ENCODE measurements around the gene ACOT11. TPM values are rescaled to one million over a fixed set of nuclear protein-coding genes. Genes with fewer than 3 reads are reported as not detected.

ACOT11 gene
- total RNA-seq, 1 experiment from 2014 or later = 4.2 TPM

GRCh38 chr1:54551891-54552290, 3.9 kb downstream of the ACOT11 start:
- TF ChIP-seq SMAD3 (CRISPR knock-in tag; IDR thresholded peaks at IDR 0.05; ENCODE audit: borderline replicate concordance) (no peak), CTCF (IDR thresholded peaks at IDR 0.05) (no peak), ESRRA (CRISPR knock-in tag; IDR thresholded peaks at IDR 0.05; ENCODE audit: borderline replicate concordance) (no peak), MYBL2 (CRISPR knock-in tag; IDR thresholded peaks at IDR 0.05) (no peak), TEAD4 (CRISPR knock-in tag; IDR thresholded peaks at IDR 0.05) (no peak), GTF2I (CRISPR knock-in tag; conservative IDR thresholded peaks at IDR 0.05) (no peak)
- Mint-ChIP-seq H3K4me3 (no peak overlapping the region), H3K36me3 (0 out of 2 replicates have a peak, but pooled peaks cover 3% of the 10 kb centered on the region), H3K4me1 (peaks cover 17% of the 10 kb centered on the region), H3K27me3 (ENCODE audit: low read depth) (no peaks in the 10 kb centered on the region; the same call in 1 of the 2 replicates), H3K27ac (no peak overlapping the region), H3K9me3 (peaks cover 11% of the 10 kb centered on the region)
- CTCF ChIA-PET = no interaction called here
- POLR2A ChIA-PET = no interaction called here
- DNase-seq (ENCODE audit: low spot score) (no peak), ATAC-seq (no peak)

- Mint-ChIP-seq H3K4me1 (peaks cover 7% of the 10 kb centered on the region), H3K27ac (no peak overlapping the region), H3K9me3 (peaks cover 11% of the 10 kb centered on the region), H3K36me3 (0 out of 2 replicates have a peak, but pooled peaks cover 3% of the 10 kb centered on the region), H3K27me3 (ENCODE audit: low read depth) (no peaks in the 10 kb centered on the region; the same call in 1 of the 2 replicates), H3K4me3 (no peak overlapping the region)
- ATAC-seq (no peak), DNase-seq (ENCODE audit: low spot score) (no peak)
- ChIA-PET POLR2A (no interaction called here), CTCF (no interaction called here)
- TF ChIP-seq USF2 (CRISPR knock-in tag; IDR thresholded peaks at IDR 0.05) = no peak
- TF ChIP-seq MAX (CRISPR knock-in tag; IDR thresholded peaks at IDR 0.05) = no peak
- no peak for TF ChIP-seq IRF2 (CRISPR knock-in tag; IDR thresholded peaks at IDR 0.05; ENCODE audit: borderline replicate concordance, low read depth)
- TF ChIP-seq E2F4 (CRISPR knock-in tag; IDR thresholded peaks at IDR 0.05; ENCODE audit: borderline replicate concordance, low read depth) = no peak
- TF ChIP-seq ZNF396 (CRISPR knock-in tag; IDR thresholded peaks at IDR 0.05; ENCODE audit: borderline replicate concordance) = no peak
- no peak for TF ChIP-seq CDX4 (CRISPR knock-in tag; IDR thresholded peaks at IDR 0.05; ENCODE audit: borderline replicate concordance)
- TF ChIP-seq FOXP1 (CRISPR knock-in tag; IDR thresholded peaks at IDR 0.05; ENCODE audit: borderline replicate concordance) = no peak
- no peak for TF ChIP-seq ZSCAN18 (CRISPR knock-in tag; IDR thresholded peaks at IDR 0.05)
Measured at GRCh38 chr1:54553602-54554313, 5.7 kb downstream of the ACOT11 start.

GRCh38 chr1:54556110-54556509, 8.1 kb downstream of the ACOT11 start:
- no peak overlapping the region for H3K27ac Mint-ChIP-seq
- H3K4me1 Mint-ChIP-seq = no peaks in the 10 kb centered on the region
- POLR2A ChIA-PET = no interaction called here
- CTCF ChIA-PET = no interaction called here
- H3K9me3 Mint-ChIP-seq = peaks cover 11% of the 10 kb centered on the region
- H3K4me3 Mint-ChIP-seq = no peak overlapping the region
- 0 out of 2 replicates have a peak, but pooled peaks cover 3% of the 10 kb centered on the region for H3K36me3 Mint-ChIP-seq
- H3K27me3 Mint-ChIP-seq (ENCODE audit: low read depth) = no peaks in the 10 kb centered on the region; the same call in 1 of the 2 replicates
- no peak for ATAC-seq
- DNase-seq (ENCODE audit: low spot score) = no peak
- TF ChIP-seq TCF7 (CRISPR knock-in tag; IDR thresholded peaks at IDR 0.05; ENCODE audit: low read depth) (no peak), USF1 (CRISPR knock-in tag; IDR thresholded peaks at IDR 0.05) (no peak), CTCF (IDR thresholded peaks at IDR 0.05) (no peak), ATF6 (CRISPR knock-in tag; IDR thresholded peaks at IDR 0.05) (no peak)
